Measurements from ENCODE around the gene GEMIN4. TPM values are rescaled to one million over a fixed set of nuclear protein-coding genes. Genes with fewer than 3 reads are reported as not detected.

Gene GEMIN4
- total RNA-seq, 1 experiment from 2014 or later = 48.4 TPM

GRCh38 chr17:781805-782731, 30.0 kb upstream of the GEMIN4 start, which contains the start of the genes GLOD4 and MRM3 (continued):
- no peak for TF ChIP-seq IRF2 (CRISPR knock-in tag; IDR thresholded peaks at IDR 0.05; ENCODE audit: borderline replicate concordance, low read depth)
- TF ChIP-seq CREB1 (CRISPR knock-in tag; IDR thresholded peaks at IDR 0.05) = peak; percentile 96
- peak; percentile 100 for TF ChIP-seq CREM (CRISPR knock-in tag; IDR thresholded peaks at IDR 0.05)
- no peak for TF ChIP-seq ESRRA (CRISPR knock-in tag; IDR thresholded peaks at IDR 0.05; ENCODE audit: borderline replicate concordance)
- TF ChIP-seq CDX4 (CRISPR knock-in tag; IDR thresholded peaks at IDR 0.05; ENCODE audit: borderline replicate concordance) = no peak
- no peak for TF ChIP-seq ZNF121 (CRISPR knock-in tag; IDR thresholded peaks at IDR 0.05)
- TF ChIP-seq RELA (CRISPR knock-in tag; IDR thresholded peaks at IDR 0.05; ENCODE audit: borderline replicate concordance) = no peak
- TF ChIP-seq EMX1 (CRISPR knock-in tag; IDR thresholded peaks at IDR 0.05) = no peak
- TF ChIP-seq ZBTB43 (CRISPR knock-in tag; IDR thresholded peaks at IDR 0.05) = peak; percentile 92; the same call in 1 of the 2 replicates
- TF ChIP-seq ZMAT4 (CRISPR knock-in tag; IDR thresholded peaks at IDR 0.05) = no peak
- no peak for TF ChIP-seq ZNF423 (CRISPR knock-in tag; IDR thresholded peaks at IDR 0.05)
- TF ChIP-seq SOX15 (CRISPR knock-in tag; IDR thresholded peaks at IDR 0.05) = no peak
- no peak for TF ChIP-seq HMGA2 (CRISPR knock-in tag; IDR thresholded peaks at IDR 0.05)
- TF ChIP-seq E2F4 (CRISPR knock-in tag; IDR thresholded peaks at IDR 0.05; ENCODE audit: borderline replicate concordance, low read depth) = peak; percentile 79
- 0 out of 2 replicates have a peak, but pooled peaks have one; percentile 72 for TF ChIP-seq MLX (CRISPR knock-in tag; IDR thresholded peaks at IDR 0.05)
- TF ChIP-seq HMGXB4 (CRISPR knock-in tag; IDR thresholded peaks at IDR 0.05) = peak; percentile 95
- TF ChIP-seq FOXP1 (CRISPR knock-in tag; IDR thresholded peaks at IDR 0.05; ENCODE audit: borderline replicate concordance) = peak; percentile 93; the same call in 1 of the 2 replicates
- TF ChIP-seq TEAD4 (CRISPR knock-in tag; IDR thresholded peaks at IDR 0.05) = no peak
- TF ChIP-seq FOXK1 (CRISPR knock-in tag; IDR thresholded peaks at IDR 0.05) = peak; percentile 99
- TF ChIP-seq ZNF425 (CRISPR knock-in tag; conservative IDR thresholded peaks at IDR 0.05) = no peak
- TF ChIP-seq AR (CRISPR knock-in tag; IDR thresholded peaks at IDR 0.05) = no peak
- TF ChIP-seq JAZF1 (CRISPR knock-in tag; IDR thresholded peaks at IDR 0.05) = no peak
- no peak for TF ChIP-seq ZNF219 (CRISPR knock-in tag; IDR thresholded peaks at IDR 0.05; ENCODE audit: borderline replicate concordance)
- no peak for TF ChIP-seq STAT6 (CRISPR knock-in tag; conservative IDR thresholded peaks at IDR 0.05; ENCODE audit: low read depth)

Data from WTC11 (cell line).